Neural progenitor cell (in vitro differentiated cells): ENCODE results near the gene SOCS3. TPM values are rescaled to one million over a fixed set of nuclear protein-coding genes. Genes with fewer than 3 reads are reported as not detected.

Experiments used
- DNase-seq: peaks from one replicate; pipeline ENCODE4 v3.0.0-alpha.2; 2016; ENCODE audit warnings: low spot score
- H2AFZ ChIP-seq: fragments of 200-600 bp; sonication (generic); replicated peaks from 2 replicates; pipeline ENCODE4 v1.6.1; 2016; ENCODE audit warnings: antibody characterized with exemption
- H3F3A ChIP-seq: fragments of 200-600 bp; sonication (generic); 2 replicates; pipeline ENCODE4 v1.6.1; 2016; ENCODE audit warnings: antibody characterized with exemption, low read depth
- H3K27ac ChIP-seq: fragments of 200-600 bp; sonication (generic); 2 replicates; pipeline ENCODE4 v1.5.1; 2016; ENCODE audit warnings: mild to moderate bottlenecking
- H3K27me3 ChIP-seq: fragments of 200-600 bp; sonication (generic); 2 replicates; pipeline ENCODE4 v1.6.1; 2016; ENCODE audit warnings: mild to moderate bottlenecking, moderate library complexity
- H3K36me3 ChIP-seq: fragments of 200-600 bp; sonication (generic); 2 replicates; pipeline ENCODE4 v1.5.1; 2016
- H3K4me1 ChIP-seq: fragments of 200-600 bp; sonication (generic); 2 replicates; pipeline ENCODE4 v1.6.1; 2016; ENCODE audit warnings: mixed run types
- H3K4me2 ChIP-seq: fragments of 200-600 bp; sonication (generic); 2 replicates; pipeline ENCODE4 v1.6.1; 2016
- H3K4me3 ChIP-seq: fragments of 200-600 bp; sonication (generic); 2 replicates; pipeline ENCODE4 v1.5.1; 2016
- H3K79me2 ChIP-seq: fragments of 200-600 bp; sonication (generic); 2 replicates; pipeline ENCODE4 v1.6.1; 2016; ENCODE audit warnings: low read depth
- H3K9ac ChIP-seq: fragments of 200-600 bp; sonication (generic); 2 replicates; pipeline ENCODE4 v1.6.1; 2016
- H3K9me3 ChIP-seq: fragments of 200-600 bp; sonication (generic); 2 replicates; pipeline ENCODE4 v1.5.1; 2016; ENCODE audit warnings: low read depth
- H4K20me1 ChIP-seq: fragments of 200-600 bp; sonication (generic); 2 replicates; pipeline ENCODE4 v1.6.1; 2016; ENCODE audit warnings: low read depth
- H3K27ac Mint-ChIP-seq: 3 replicates; pipeline ENCODE4 v1.8.0; 2021; ENCODE audit warnings: mixed read lengths
- H3K27me3 Mint-ChIP-seq: 2 replicates; pipeline ENCODE4 v1.8.0; 2022; ENCODE audit warnings: low read depth, mild to moderate bottlenecking, inconsistent platforms, moderate library complexity, mixed read lengths; ENCODE audit not compliant: insufficient read depth
- H3K36me3 Mint-ChIP-seq: 3 replicates; pipeline ENCODE4 v1.8.0; 2021; ENCODE audit warnings: mixed read lengths
- H3K4me1 Mint-ChIP-seq: 3 replicates; pipeline ENCODE4 v1.8.0; 2021; ENCODE audit warnings: mixed read lengths
- H3K4me3 Mint-ChIP-seq: 3 replicates; pipeline ENCODE4 v1.8.0; 2021; ENCODE audit warnings: mild to moderate bottlenecking, moderate library complexity, mixed read lengths
- H3K9me3 Mint-ChIP-seq: 3 replicates; pipeline ENCODE4 v1.8.0; 2020; ENCODE audit warnings: mixed read lengths
- EZH2 ChIP-seq: fragments of 200-600 bp; sonication (generic); IDR thresholded peaks from 2 replicates; pipeline ENCODE4 v1.6.1; 2017; ENCODE audit warnings: antibody characterized with exemption, mild to moderate bottlenecking, moderate library complexity
- EZH2phosphoT487 ChIP-seq: fragments of 200-600 bp; sonication (generic); IDR thresholded peaks from 2 replicates; pipeline ENCODE4 v1.6.1; 2017; ENCODE audit warnings: antibody characterized with exemption
- total RNA-seq: library from RNA; depleted of rRNA; stranded (reverse); fragments of >200 nt; gene quantifications from 2 replicates; pipeline ENCODE4 v1.2.3, GENCODE V29; 2015; ENCODE audit warnings: low replicate concordance
- TF ChIP-seq, protein P1 (sequence below): fragments of 200-600 bp; sonication (generic); IDR thresholded peaks from 2 replicates; pipeline ENCODE4 v1.5.1; 2017; ENCODE audit warnings: antibody characterized with exemption, mild to moderate bottlenecking

SOCS3 gene
- total RNA-seq, 1 donor from 2014 or later, result 7.5 TPM

GRCh38 chr17:78368854-78369495 is 9.1 kb upstream of the SOCS3 start:
- Mint-ChIP-seq H3K4me3 (no peak overlapping the region), H3K36me3 (no peaks in the 10 kb centered on the region), H3K27me3 (no peaks in the 10 kb centered on the region), H3K9me3 (no peaks in the 10 kb centered on the region), H3K4me1 (peaks cover 59% of the 10 kb centered on the region), H3K27ac (no peak overlapping the region)
- DNase-seq, result no peak
- H3K79me2 ChIP-seq, result no peaks in the 10 kb centered on the region
- no peak overlapping the region for H3K27ac ChIP-seq
- TF ChIP-seq EZH2phosphoT487, result no peak
- no peak for TF ChIP-seq EZH2
- TF ChIP-seq, protein P1, sequence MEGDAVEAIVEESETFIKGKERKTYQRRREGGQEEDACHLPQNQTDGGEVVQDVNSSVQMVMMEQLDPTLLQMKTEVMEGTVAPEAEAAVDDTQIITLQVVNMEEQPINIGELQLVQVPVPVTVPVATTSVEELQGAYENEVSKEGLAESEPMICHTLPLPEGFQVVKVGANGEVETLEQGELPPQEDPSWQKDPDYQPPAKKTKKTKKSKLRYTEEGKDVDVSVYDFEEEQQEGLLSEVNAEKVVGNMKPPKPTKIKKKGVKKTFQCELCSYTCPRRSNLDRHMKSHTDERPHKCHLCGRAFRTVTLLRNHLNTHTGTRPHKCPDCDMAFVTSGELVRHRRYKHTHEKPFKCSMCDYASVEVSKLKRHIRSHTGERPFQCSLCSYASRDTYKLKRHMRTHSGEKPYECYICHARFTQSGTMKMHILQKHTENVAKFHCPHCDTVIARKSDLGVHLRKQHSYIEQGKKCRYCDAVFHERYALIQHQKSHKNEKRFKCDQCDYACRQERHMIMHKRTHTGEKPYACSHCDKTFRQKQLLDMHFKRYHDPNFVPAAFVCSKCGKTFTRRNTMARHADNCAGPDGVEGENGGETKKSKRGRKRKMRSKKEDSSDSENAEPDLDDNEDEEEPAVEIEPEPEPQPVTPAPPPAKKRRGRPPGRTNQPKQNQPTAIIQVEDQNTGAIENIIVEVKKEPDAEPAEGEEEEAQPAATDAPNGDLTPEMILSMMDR, result no peak
- peaks cover 77% of the 10 kb centered on the region for H3F3A ChIP-seq
- peaks cover 58% of the 10 kb centered on the region for H3K4me1 ChIP-seq
- H3K36me3 ChIP-seq, result no peaks in the 10 kb centered on the region
- H3K4me3 ChIP-seq, result no peak overlapping the region
- no peaks in the 10 kb centered on the region for H3K9me3 ChIP-seq
- H2AFZ ChIP-seq, result no peak overlapping the region
- no peaks in the 10 kb centered on the region for H3K27me3 ChIP-seq
- H4K20me1 ChIP-seq, result no peaks in the 10 kb centered on the region
- H3K9ac ChIP-seq, result no peak overlapping the region
- H3K4me2 ChIP-seq, result no peak overlapping the region

GRCh38 chr17:78368348-78368747 is 8.5 kb upstream of the SOCS3 start:
- Mint-ChIP-seq H3K36me3 (no peaks in the 10 kb centered on the region), H3K27ac (peak overlapping the region; percentile 42), H3K4me3 (no peak overlapping the region), H3K9me3 (no peaks in the 10 kb centered on the region), H3K4me1 (peaks cover 61% of the 10 kb centered on the region), H3K27me3 (no peaks in the 10 kb centered on the region)
- TF ChIP-seq EZH2, result no peak
- TF ChIP-seq, protein P1, result no peak
- no peak for TF ChIP-seq EZH2phosphoT487
- no peaks in the 10 kb centered on the region for H3K36me3 ChIP-seq
- no peak overlapping the region for H3K4me2 ChIP-seq
- H2AFZ ChIP-seq, result no peak overlapping the region
- H3K79me2 ChIP-seq, result no peaks in the 10 kb centered on the region
- peaks cover 61% of the 10 kb centered on the region for H3K4me1 ChIP-seq
- H3K4me3 ChIP-seq, result no peak overlapping the region
- H4K20me1 ChIP-seq, result no peaks in the 10 kb centered on the region
- H3K9ac ChIP-seq, result no peak overlapping the region
- DNase-seq, result no peak
- no peaks in the 10 kb centered on the region for H3K9me3 ChIP-seq
- no peaks in the 10 kb centered on the region for H3K27me3 ChIP-seq
- peaks cover 77% of the 10 kb centered on the region for H3F3A ChIP-seq
- no peak overlapping the region for H3K27ac ChIP-seq

GRCh38 chr17:78367193-78367592 is 7.3 kb upstream of the SOCS3 start:
- Histone ChIP-seq H3F3A (peaks cover 67% of the 10 kb centered on the region), H3K9me3 (no peaks in the 10 kb centered on the region), H3K27me3 (no peaks in the 10 kb centered on the region), H3K4me2 (peak overlapping the region; percentile 11), H4K20me1 (no peaks in the 10 kb centered on the region), H3K4me1 (peaks cover 62% of the 10 kb centered on the region), H3K4me3 (no peak overlapping the region), H3K36me3 (no peaks in the 10 kb centered on the region), H3K27ac (no peak overlapping the region), H3K79me2 (no peaks in the 10 kb centered on the region), H2AFZ (no peak overlapping the region), H3K9ac (no peak overlapping the region)
- DNase-seq, result no peak
- TF ChIP-seq EZH2, result no peak
- Mint-ChIP-seq H3K27ac (peak overlapping the region; percentile 99), H3K4me1 (peaks cover 60% of the 10 kb centered on the region), H3K4me3 (no peak overlapping the region), H3K27me3 (peaks cover 5% of the 10 kb centered on the region), H3K36me3 (no peaks in the 10 kb centered on the region), H3K9me3 (no peaks in the 10 kb centered on the region)

GRCh38 chr17:78366109-78366848 is 6.4 kb upstream of the SOCS3 start:
- Histone ChIP-seq H3F3A (peaks cover 69% of the 10 kb centered on the region), H3K27ac (peak overlapping the region; percentile 97), H3K9ac (peak overlapping the region; percentile 2), H3K27me3 (no peaks in the 10 kb centered on the region), H3K36me3 (no peaks in the 10 kb centered on the region), H3K79me2 (no peaks in the 10 kb centered on the region), H3K4me1 (peaks cover 66% of the 10 kb centered on the region), H3K9me3 (no peaks in the 10 kb centered on the region), H2AFZ (no peak overlapping the region), H3K4me2 (peak overlapping the region; percentile 68), H3K4me3 (peak overlapping the region; percentile 27), H4K20me1 (no peaks in the 10 kb centered on the region)
- no peaks in the 10 kb centered on the region for H3K9me3 Mint-ChIP-seq
- peaks cover 63% of the 10 kb centered on the region for H3K4me1 Mint-ChIP-seq
- TF ChIP-seq, protein P1, result no peak
- TF ChIP-seq EZH2phosphoT487 (no peak), EZH2 (no peak)
- no peaks in the 10 kb centered on the region for H3K36me3 Mint-ChIP-seq
- H3K27ac Mint-ChIP-seq, result peak overlapping the region; percentile 99
- DNase-seq, result no peak
- H3K4me3 Mint-ChIP-seq, result peak overlapping the region; percentile 69
- H3K27me3 Mint-ChIP-seq, result peaks cover 8% of the 10 kb centered on the region
